GM21360 (cell line): Measurements from ENCODE around the gene TRMO.

ENCODE experiments used
- ATAC-seq: cut with Tn5 transposase; IDR thresholded peaks from one replicate; pipeline ENCODE4 v1.9.1; 2021; ENCODE audit warnings: mild to moderate bottlenecking, moderate library complexity; ENCODE audit not compliant: unreplicated experiment

Gene TRMO

GRCh38 chr9:97940233-97940632 lies 17.9 kb upstream of the TRMO start:
- ATAC-seq: no peak

- no peak for ATAC-seq
Measured at GRCh38 chr9:97938081-97938644, 15.9 kb upstream of the TRMO start, which contains the start of gene HEMGN. TSS of gene HEMGN (minus strand) at chr9:97938172. CDS start at chr9:97938136, 36 bp downstream.

- ATAC-seq: no peak
Measured at GRCh38 chr9:97936998-97937397, 14.7 kb upstream of the TRMO start.

- ATAC-seq: no peak
Measured at GRCh38 chr9:97935276-97935675, 13.0 kb upstream of the TRMO start.

- ATAC-seq: no peak
Measured at GRCh38 chr9:97934321-97935115, 12.2 kb upstream of the TRMO start.

GRCh38 chr9:97933297-97933998 lies 11.1 kb upstream of the TRMO start:
- no peak for ATAC-seq

- ATAC-seq: no peak
Measured at GRCh38 chr9:97930972-97931371, 8.7 kb upstream of the TRMO start.

- no peak for ATAC-seq
Measured at GRCh38 chr9:97928986-97929604, 6.8 kb upstream of the TRMO start.

- no peak for ATAC-seq
Measured at GRCh38 chr9:97925497-97926334, 3.4 kb upstream of the TRMO start.

GRCh38 chr9:97924386-97924785 lies 2.1 kb upstream of the TRMO start:
- ATAC-seq: no peak

GRCh38 chr9:97923529-97924108 lies 1.3 kb upstream of the TRMO start:
- ATAC-seq: peak; percentile 35

- no peak for ATAC-seq
Measured at GRCh38 chr9:97919217-97919813, 3.0 kb downstream of the TRMO start.

- no peak for ATAC-seq
Measured at GRCh38 chr9:97918611-97919010, 3.7 kb downstream of the TRMO start.

- ATAC-seq: no peak
Measured at GRCh38 chr9:97911970-97912369, 10.3 kb downstream of the TRMO start.

- no peak for ATAC-seq
Measured at GRCh38 chr9:97911528-97911927, 10.8 kb downstream of the TRMO start.

- no peak for ATAC-seq
Measured at GRCh38 chr9:97910357-97910756, 11.9 kb downstream of the TRMO start.

GRCh38 chr9:97908705-97909104 lies 13.6 kb downstream of the TRMO start:
- ATAC-seq: no peak

- no peak for ATAC-seq
Measured at GRCh38 chr9:97907632-97908031, 14.7 kb downstream of the TRMO start.

GRCh38 chr9:97907046-97907445 lies 15.3 kb downstream of the TRMO start:
- no peak for ATAC-seq
